SK-N-SH (cell line): Measurements from ENCODE around the gene SRD5A1. TPM values are rescaled to one million over a fixed set of nuclear protein-coding genes. Genes with fewer than 3 reads are reported as not detected.

ENCODE experiments used
- CTCF ChIA-PET: fragments of 300-600, 350-600 bp; formaldehyde crosslinking; extraction: SDS; loops from one replicate; lab custom pipeline; 2021; lab: Yijun Ruan, JAX
- POLR2A ChIA-PET: fragments of 350-600 bp; sonication (Branson Sonifier 250); formaldehyde crosslinking; extraction: SDS; loops from one replicate; lab custom pipeline; 2020; ENCODE audit warnings: antibody characterized with exemption, inconsistent platforms; lab: Yijun Ruan, JAX
- DNase-seq: peaks from one replicate; pipeline ENCODE4 v3.0.0; 2012
- H2AFZ ChIP-seq: fragments of 200-600 bp; sonication (generic); 2 replicates; pipeline ENCODE4 v1.8.1; 2016; ENCODE audit warnings: antibody characterized with exemption, mild to moderate bottlenecking, low read depth
- H3F3A ChIP-seq: fragments of 200-600 bp; sonication (generic); replicated peaks from 2 replicates; pipeline ENCODE3; 2016; ENCODE audit warnings: antibody characterized with exemption, mild to moderate bottlenecking; ENCODE audit not compliant: insufficient read depth
- H3K27ac ChIP-seq, 2 experiments: fragments of 200-500 bp in 1 of 2; fragments of 200-600 bp in 1 of 2; sonication (Bioruptor generic) in 1 of 2; sonication (generic), shearing (Covaris generic) in 1 of 2; 2 replicates each; pipeline versions ENCODE4 v1.5.1 to v1.6.1; 2014 to 2016; ENCODE audit warnings: low read depth in 2 of 2, inconsistent platforms in 1 of 2, low read length in 1 of 2, mild to moderate bottlenecking in 1 of 2, mixed read lengths in 1 of 2
- H3K27me3 ChIP-seq: fragments of 200-600 bp; sonication (generic), shearing (Covaris generic); 2 replicates; pipeline ENCODE4 v1.6.1; 2016; ENCODE audit warnings: mixed run types; ENCODE audit not compliant: insufficient read depth
- H3K36me3 ChIP-seq, 2 experiments: fragments of 200-500 bp in 1 of 2; fragments of 200-600 bp in 1 of 2; sonication (Bioruptor generic) in 1 of 2; sonication (generic) in 1 of 2; replicated peaks in 1 of 2; 2 replicates each; pipeline versions ENCODE3 to v1.5.1; 2014 to 2016; ENCODE audit warnings: low read length in 1 of 2, mild to moderate bottlenecking in 1 of 2; ENCODE audit not compliant: insufficient read depth in 2 of 2, control insufficient read depth in 1 of 2
- H3K4me1 ChIP-seq, 2 experiments: fragments of 200-500 bp in 1 of 2; fragments of 200-600 bp in 1 of 2; sonication (Bioruptor generic) in 1 of 2; sonication (generic), shearing (Covaris generic) in 1 of 2; 2 replicates each; pipeline versions ENCODE4 v1.5.1 to v1.6.1; 2014 to 2016; ENCODE audit warnings: low read depth in 1 of 2, low read length in 1 of 2, mixed run types in 1 of 2; ENCODE audit not compliant: insufficient read depth in 2 of 2, control insufficient read depth in 1 of 2
- H3K4me2 ChIP-seq: fragments of 200-600 bp; sonication (generic), shearing (Covaris generic); 2 replicates; pipeline ENCODE4 v1.6.1; 2017; ENCODE audit warnings: mixed run types
- H3K4me3 ChIP-seq, 2 experiments: fragments of 200-500 bp in 1 of 2; fragments of 200-600 bp in 1 of 2; sonication (Bioruptor generic) in 1 of 2; sonication (generic), shearing (Covaris generic) in 1 of 2; 2 replicates each; pipeline versions ENCODE4 v1.5.1 to v1.8.1; 2014 to 2016; ENCODE audit warnings: low read depth in 2 of 2, inconsistent platforms in 1 of 2, low read length in 1 of 2, mild to moderate bottlenecking in 1 of 2, mixed read lengths in 1 of 2, moderate library complexity in 1 of 2
- H3K79me2 ChIP-seq: fragments of 200-600 bp; sonication (generic); 2 replicates; pipeline ENCODE4 v1.8.1; 2017; ENCODE audit warnings: mild to moderate bottlenecking; ENCODE audit not compliant: insufficient read depth
- H3K9ac ChIP-seq: fragments of 200-600 bp; sonication (generic); 2 replicates; pipeline ENCODE4 v1.6.1; 2017; ENCODE audit warnings: mixed run types
- H3K9me2 ChIP-seq: fragments of 200-600 bp; sonication (generic); 2 replicates; pipeline ENCODE4 v1.6.1; 2017; ENCODE audit warnings: mixed run types
- H3K9me3 ChIP-seq: fragments of 200-600 bp; sonication (generic); 2 replicates; pipeline ENCODE4 v1.6.1; 2017; ENCODE audit warnings: mixed run types, mild to moderate bottlenecking, moderate library complexity
- H4K20me1 ChIP-seq: fragments of 200-600 bp; sonication (generic); 2 replicates; pipeline ENCODE4 v1.6.1; 2017; ENCODE audit warnings: mild to moderate bottlenecking, mixed run types; ENCODE audit not compliant: insufficient read depth
- ELF1 ChIP-seq: IDR thresholded peaks from 2 replicates; pipeline ENCODE4 v1.4.0; 2012
- EZH2phosphoT487 ChIP-seq: fragments of 200-600 bp; sonication (generic); IDR thresholded peaks from 2 replicates; pipeline ENCODE4 v1.6.1; 2017; ENCODE audit warnings: low read depth, mixed run types, mild to moderate bottlenecking, antibody characterized with exemption, moderate library complexity, borderline replicate concordance
- FOSL2 ChIP-seq: IDR thresholded peaks from 2 replicates; pipeline ENCODE4 v1.4.0; 2012; ENCODE audit warnings: low read depth, mild to moderate bottlenecking, moderate library complexity, borderline replicate concordance
- FOXJ3 ChIP-seq: sonication (generic); formaldehyde crosslinking; IDR thresholded peaks from 2 replicates; pipeline ENCODE4 v1.5.1; 2020; ENCODE audit warnings: mild to moderate bottlenecking, missing genetic modification reagents
- FOXM1 ChIP-seq: IDR thresholded peaks from 2 replicates; pipeline ENCODE4 v1.4.0; 2012; ENCODE audit warnings: low read depth, mild to moderate bottlenecking
- GABPA ChIP-seq: IDR thresholded peaks from 2 replicates; pipeline ENCODE4 v1.4.0; 2012; ENCODE audit warnings: low read depth, mild to moderate bottlenecking
- MXI1 ChIP-seq: IDR thresholded peaks from 2 replicates; pipeline ENCODE4 v1.6.1; 2012; ENCODE audit warnings: mild to moderate bottlenecking, low read depth, low read length, improper control_type of control experiment
- NFIC ChIP-seq: IDR thresholded peaks from 2 replicates; pipeline ENCODE4 v1.4.0; 2012; ENCODE audit warnings: borderline replicate concordance
- RAD21 ChIP-seq: IDR thresholded peaks from 2 replicates; pipeline ENCODE4 v1.6.1; 2012; ENCODE audit warnings: mild to moderate bottlenecking, low read length
- RCOR1 ChIP-seq: fragments of 150-350 bp; IDR thresholded peaks from 2 replicates; pipeline ENCODE4 v1.6.1; 2017; ENCODE audit warnings: antibody characterized with exemption, low read length
- RXRA ChIP-seq: IDR thresholded peaks from 2 replicates; pipeline ENCODE4 v1.4.0; 2012; ENCODE audit warnings: low read depth, mild to moderate bottlenecking, borderline replicate concordance
- SIN3A ChIP-seq: IDR thresholded peaks from 2 replicates; pipeline ENCODE4 v1.6.1; 2012; ENCODE audit warnings: low read depth, mild to moderate bottlenecking, low read length, moderate library complexity, borderline replicate concordance
- TAF1 ChIP-seq: IDR thresholded peaks from 2 replicates; pipeline ENCODE4 v1.6.1; 2012; ENCODE audit warnings: low read depth, mild to moderate bottlenecking, low read length, moderate library complexity, borderline replicate concordance
- TCF12 ChIP-seq: IDR thresholded peaks from 2 replicates; pipeline ENCODE4 v1.4.0; 2012
- WGBS: methylation state at CpG from one replicate; pipeline ENCODE4 v1.1.6; 2017; ENCODE audit warnings: low lambda C conversion rate; 5-methylcytosine and 5-hydroxymethylcytosine counted together
- polyA plus RNA-seq, 3 experiments: library from polyadenylated mRNA; depleted of rRNA; stranded (reverse); fragments of >200 nt; gene quantifications; 2 replicates each; pipeline ENCODE4 v1.2.3, GENCODE V29; 2012
- TF ChIP-seq, protein P1 (sequence below): IDR thresholded peaks from 2 replicates; pipeline ENCODE4 v1.4.0; 2012; ENCODE audit warnings: low read depth, borderline replicate concordance
- TF ChIP-seq, protein P2 (sequence below): IDR thresholded peaks from 2 replicates; pipeline ENCODE4; 2012
- TF ChIP-seq, protein P3 (sequence below): IDR thresholded peaks from 2 replicates; pipeline ENCODE4 v1.4.0; 2012; ENCODE audit warnings: low read depth, borderline replicate concordance
- TF ChIP-seq, protein P4 (sequence below): IDR thresholded peaks from 2 replicates; pipeline ENCODE4 v1.6.1; 2012; ENCODE audit warnings: mild to moderate bottlenecking, low read depth, low read length, moderate library complexity

The SRD5A1 gene
- polyA plus RNA-seq, 1 of the 3 experiments (the other 2 are of a cell fraction): 24.0 TPM

DNA sequence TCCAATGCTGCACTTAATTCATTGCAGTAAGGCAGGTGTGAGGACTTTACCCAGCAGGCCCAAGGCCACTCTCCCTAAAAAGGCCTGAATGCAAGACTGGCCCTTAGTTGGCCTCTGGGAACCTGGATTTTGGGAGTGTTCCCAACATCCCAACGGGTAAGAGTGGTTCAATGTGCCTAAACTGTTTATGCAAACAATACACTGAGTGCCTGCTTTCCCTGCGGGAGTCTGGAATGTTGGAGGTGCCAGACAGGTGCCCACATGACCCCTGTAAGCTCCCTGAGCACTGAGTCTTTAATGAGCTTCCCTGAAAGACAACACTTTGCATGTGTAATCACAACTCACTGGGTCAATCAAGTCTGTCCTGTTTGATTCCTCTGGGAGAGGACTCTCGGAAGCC, 37.8 kb upstream of the SRD5A1 start:
- ChIA-PET POLR2A (no interaction called here), CTCF (interaction anchor here (1.0 kb wide), 1 partner anchor 150 kb away, joined by 4 read pairs; no protein-coding TSS in a partner anchor)
- DNase-seq: no peak
- H4K20me1 ChIP-seq: no peaks in the 10 kb centered on the region
- no peak overlapping the region for H2AFZ ChIP-seq
- WGBS: 74% methylated on average over 3 of the region's 3 CpGs
- peaks cover 5% of the 10 kb centered on the region for H3F3A ChIP-seq
- H3K9me3 ChIP-seq: no peaks in the 10 kb centered on the region
- TF ChIP-seq RCOR1: no peak
- TF ChIP-seq, protein P1, sequence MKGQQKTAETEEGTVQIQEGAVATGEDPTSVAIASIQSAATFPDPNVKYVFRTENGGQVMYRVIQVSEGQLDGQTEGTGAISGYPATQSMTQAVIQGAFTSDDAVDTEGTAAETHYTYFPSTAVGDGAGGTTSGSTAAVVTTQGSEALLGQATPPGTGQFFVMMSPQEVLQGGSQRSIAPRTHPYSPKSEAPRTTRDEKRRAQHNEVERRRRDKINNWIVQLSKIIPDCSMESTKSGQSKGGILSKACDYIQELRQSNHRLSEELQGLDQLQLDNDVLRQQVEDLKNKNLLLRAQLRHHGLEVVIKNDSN: no peak
- TF ChIP-seq ELF1: no peak
- no peak for TF ChIP-seq FOXJ3 (CRISPR knock-in tag)
- no peak for TF ChIP-seq RXRA
- no peak for TF ChIP-seq TAF1
- TF ChIP-seq RAD21: no peak
- TF ChIP-seq, protein P2, sequence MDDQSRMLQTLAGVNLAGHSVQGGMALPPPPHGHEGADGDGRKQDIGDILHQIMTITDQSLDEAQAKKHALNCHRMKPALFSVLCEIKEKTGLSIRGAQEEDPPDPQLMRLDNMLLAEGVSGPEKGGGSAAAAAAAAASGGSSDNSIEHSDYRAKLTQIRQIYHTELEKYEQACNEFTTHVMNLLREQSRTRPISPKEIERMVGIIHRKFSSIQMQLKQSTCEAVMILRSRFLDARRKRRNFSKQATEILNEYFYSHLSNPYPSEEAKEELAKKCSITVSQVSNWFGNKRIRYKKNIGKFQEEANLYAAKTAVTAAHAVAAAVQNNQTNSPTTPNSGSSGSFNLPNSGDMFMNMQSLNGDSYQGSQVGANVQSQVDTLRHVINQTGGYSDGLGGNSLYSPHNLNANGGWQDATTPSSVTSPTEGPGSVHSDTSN: no peak
- H3K27ac ChIP-seq: no peak overlapping the region
- H3K9ac ChIP-seq: no peak overlapping the region
- no peaks in the 10 kb centered on the region for H3K4me1 ChIP-seq
- H3K9me2 ChIP-seq: no peaks in the 10 kb centered on the region
- H3K36me3 ChIP-seq: peaks cover 16 to 46% of the 10 kb centered on the region in 2 experiments
- H3K4me2 ChIP-seq: no peak overlapping the region
- no peak overlapping the region for H3K4me3 ChIP-seq
- H3K79me2 ChIP-seq: no peaks in the 10 kb centered on the region
- no peaks in the 10 kb centered on the region for H3K27me3 ChIP-seq

DNA sequence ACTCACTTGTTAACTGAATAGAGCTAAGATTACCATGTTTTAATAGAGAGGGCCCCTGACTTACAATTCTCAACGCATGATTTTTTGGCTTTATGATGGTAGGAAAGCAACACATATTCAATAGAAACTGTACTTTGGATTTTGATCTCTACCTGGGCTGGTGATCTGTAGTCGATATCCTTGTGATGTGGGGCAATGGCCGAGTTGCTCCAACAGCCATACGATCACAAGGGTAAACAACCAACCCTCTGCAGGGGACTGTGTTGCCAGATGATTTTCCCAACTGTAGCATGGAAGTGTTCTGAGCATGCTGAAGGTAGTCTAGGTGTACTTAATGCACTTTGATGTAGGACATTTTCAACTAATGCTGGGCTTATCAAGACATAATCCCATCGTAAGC, 36.9 kb upstream of the SRD5A1 start:
- Histone ChIP-seq H3K9ac (no peak overlapping the region), H3K9me2 (no peaks in the 10 kb centered on the region), H2AFZ (no peak overlapping the region), H3K4me3 (no peak overlapping the region), H3K36me3 (peaks cover 25 to 56% of the 10 kb centered on the region in 2 experiments), H3K79me2 (no peaks in the 10 kb centered on the region), H3F3A (peaks cover 5% of the 10 kb centered on the region), H3K27me3 (no peaks in the 10 kb centered on the region), H3K27ac (no peak overlapping the region), H3K4me1 (no peaks in the 10 kb centered on the region), H4K20me1 (no peaks in the 10 kb centered on the region), H3K9me3 (no peaks in the 10 kb centered on the region), H3K4me2 (no peak overlapping the region)
- WGBS: 96% methylated on average over 5 of the region's 5 CpGs
- TF ChIP-seq SIN3A: no peak
- TF ChIP-seq EZH2phosphoT487: no peak
- no peak for TF ChIP-seq GABPA
- no peak for TF ChIP-seq RCOR1
- TF ChIP-seq, protein P3, sequence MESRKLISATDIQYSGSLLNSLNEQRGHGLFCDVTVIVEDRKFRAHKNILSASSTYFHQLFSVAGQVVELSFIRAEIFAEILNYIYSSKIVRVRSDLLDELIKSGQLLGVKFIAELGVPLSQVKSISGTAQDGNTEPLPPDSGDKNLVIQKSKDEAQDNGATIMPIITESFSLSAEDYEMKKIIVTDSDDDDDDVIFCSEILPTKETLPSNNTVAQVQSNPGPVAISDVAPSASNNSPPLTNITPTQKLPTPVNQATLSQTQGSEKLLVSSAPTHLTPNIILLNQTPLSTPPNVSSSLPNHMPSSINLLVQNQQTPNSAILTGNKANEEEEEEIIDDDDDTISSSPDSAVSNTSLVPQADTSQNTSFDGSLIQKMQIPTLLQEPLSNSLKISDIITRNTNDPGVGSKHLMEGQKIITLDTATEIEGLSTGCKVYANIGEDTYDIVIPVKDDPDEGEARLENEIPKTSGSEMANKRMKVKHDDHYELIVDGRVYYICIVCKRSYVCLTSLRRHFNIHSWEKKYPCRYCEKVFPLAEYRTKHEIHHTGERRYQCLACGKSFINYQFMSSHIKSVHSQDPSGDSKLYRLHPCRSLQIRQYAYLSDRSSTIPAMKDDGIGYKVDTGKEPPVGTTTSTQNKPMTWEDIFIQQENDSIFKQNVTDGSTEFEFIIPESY: no peak
- no peak for TF ChIP-seq FOXM1
- no peak for TF ChIP-seq FOXJ3 (CRISPR knock-in tag)
- no peak for TF ChIP-seq FOSL2
- TF ChIP-seq, protein P4, sequence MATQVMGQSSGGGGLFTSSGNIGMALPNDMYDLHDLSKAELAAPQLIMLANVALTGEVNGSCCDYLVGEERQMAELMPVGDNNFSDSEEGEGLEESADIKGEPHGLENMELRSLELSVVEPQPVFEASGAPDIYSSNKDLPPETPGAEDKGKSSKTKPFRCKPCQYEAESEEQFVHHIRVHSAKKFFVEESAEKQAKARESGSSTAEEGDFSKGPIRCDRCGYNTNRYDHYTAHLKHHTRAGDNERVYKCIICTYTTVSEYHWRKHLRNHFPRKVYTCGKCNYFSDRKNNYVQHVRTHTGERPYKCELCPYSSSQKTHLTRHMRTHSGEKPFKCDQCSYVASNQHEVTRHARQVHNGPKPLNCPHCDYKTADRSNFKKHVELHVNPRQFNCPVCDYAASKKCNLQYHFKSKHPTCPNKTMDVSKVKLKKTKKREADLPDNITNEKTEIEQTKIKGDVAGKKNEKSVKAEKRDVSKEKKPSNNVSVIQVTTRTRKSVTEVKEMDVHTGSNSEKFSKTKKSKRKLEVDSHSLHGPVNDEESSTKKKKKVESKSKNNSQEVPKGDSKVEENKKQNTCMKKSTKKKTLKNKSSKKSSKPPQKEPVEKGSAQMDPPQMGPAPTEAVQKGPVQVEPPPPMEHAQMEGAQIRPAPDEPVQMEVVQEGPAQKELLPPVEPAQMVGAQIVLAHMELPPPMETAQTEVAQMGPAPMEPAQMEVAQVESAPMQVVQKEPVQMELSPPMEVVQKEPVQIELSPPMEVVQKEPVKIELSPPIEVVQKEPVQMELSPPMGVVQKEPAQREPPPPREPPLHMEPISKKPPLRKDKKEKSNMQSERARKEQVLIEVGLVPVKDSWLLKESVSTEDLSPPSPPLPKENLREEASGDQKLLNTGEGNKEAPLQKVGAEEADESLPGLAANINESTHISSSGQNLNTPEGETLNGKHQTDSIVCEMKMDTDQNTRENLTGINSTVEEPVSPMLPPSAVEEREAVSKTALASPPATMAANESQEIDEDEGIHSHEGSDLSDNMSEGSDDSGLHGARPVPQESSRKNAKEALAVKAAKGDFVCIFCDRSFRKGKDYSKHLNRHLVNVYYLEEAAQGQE: no peak
- no peak for TF ChIP-seq NFIC
- TF ChIP-seq TCF12: no peak
- TF ChIP-seq MXI1: no peak
- TF ChIP-seq RAD21: no peak
- ChIA-PET CTCF (no interaction called here), POLR2A (no interaction called here)
- DNase-seq: no peak
